ENCODE measurements around the gene FHOD3. TPM values are rescaled to one million over a fixed set of nuclear protein-coding genes. Genes with fewer than 3 reads are reported as not detected.

FHOD3 gene
- total and polyA plus RNA-seq, 11 donors = 109 to 532 (median 262) TPM

- intact Hi-C loops (cut with DNase I) = loop anchor here in 6 of 10 donors (5.0 to 10.0 kb wide), 4 partner anchors 49 to 464 kb away; partner anchors contain the start of gene FHOD3 (in 1 of the 6)
- TF ChIP-seq POLR2A (IDR thresholded peaks at IDR 0.05) = no peak
- TF ChIP-seq CTCF (IDR thresholded peaks at IDR 0.05) = no peak
- Histone ChIP-seq H3K27ac (no peak overlapping the region), H3K4me1 (peaks cover 0 to 14% (median under 1%) of the 10 kb centered on the region in 12 donors), H3K36me3 (peaks cover 0 to 29% (median 13%) of the 10 kb centered on the region in 9 donors), H3K9me3 (no peaks in the 10 kb centered on the region), H3K27me3 (no peaks in the 10 kb centered on the region), H3K4me3 (no peak overlapping the region)
- peak in 1 of 5 donors; percentile 33 for DNase-seq
- ATAC-seq = peak in 3 of 4 donors; percentile 20 to 40 (median 40)
- WGBS, 4 donors = 60 to 67% (median 64%) methylated on average over 9 to 10 of the region's 10 CpGs
These were observed 461.1 kb downstream of the FHOD3 start for GRCh38 chr18:36758623-36759022.

- peak in 1 of 4 donors; percentile 6 for ATAC-seq
- no peaks in the 10 kb centered on the region for H3K9me3 ChIP-seq
- H3K4me1 ChIP-seq = peaks cover 0 to 13% (median 0%) of the 10 kb centered on the region in 12 donors
- DNase-seq = no peak
- H3K4me3 ChIP-seq = no peak overlapping the region
- intact Hi-C loops (cut with DNase I) = loop anchor here in 6 of 10 donors (5.0 to 10.0 kb wide), 4 partner anchors 48 to 464 kb away; partner anchors contain the start of gene FHOD3 (in 1 of the 6)
- H3K27ac ChIP-seq = no peak overlapping the region
- peaks cover 0 to 35% (median 14%) of the 10 kb centered on the region in 9 donors for H3K36me3 ChIP-seq
- 38 to 46% (median 43%) methylated on average over 6 of the region's 6 CpGs for WGBS, 4 donors
- H3K27me3 ChIP-seq = no peaks in the 10 kb centered on the region
- TF ChIP-seq POLR2A (IDR thresholded peaks at IDR 0.05) (no peak), CTCF (IDR thresholded peaks at IDR 0.05) (no peak)
These were observed 461.8 kb downstream of the FHOD3 start for GRCh38 chr18:36759167-36759776.

- Histone ChIP-seq H3K27me3 (no peaks in the 10 kb centered on the region), H3K4me3 (no peak overlapping the region), H3K9me3 (no peaks in the 10 kb centered on the region), H3K4me1 (peaks cover 0 to 13% (median 0%) of the 10 kb centered on the region in 12 donors), H3K36me3 (peaks cover 0 to 36% (median 14%) of the 10 kb centered on the region in 9 donors), H3K27ac (no peak overlapping the region)
- no peak for ATAC-seq
- WGBS, 4 donors = 91 to 95% (median 94%) methylated on average over 24 to 29 of the region's 29 CpGs
- TF ChIP-seq CTCF (IDR thresholded peaks at IDR 0.05) = no peak
- no peak for TF ChIP-seq POLR2A (IDR thresholded peaks at IDR 0.05)
- DNase-seq = no peak
- intact Hi-C loops (cut with DNase I) = no loop called here
These were observed 463.1 kb downstream of the FHOD3 start for GRCh38 chr18:36760598-36760997.

- WGBS, 4 donors = 82 to 85% (median 84%) methylated on average over 12 of the region's 12 CpGs
- Histone ChIP-seq H3K4me3 (no peak overlapping the region), H3K9me3 (no peaks in the 10 kb centered on the region), H3K27ac (no peak overlapping the region), H3K36me3 (peaks cover 0 to 41% (median 14%) of the 10 kb centered on the region in 9 donors), H3K27me3 (no peaks in the 10 kb centered on the region), H3K4me1 (peaks cover 0 to 12% (median 0%) of the 10 kb centered on the region in 12 donors)
- DNase-seq (no peak), ATAC-seq (peak in 1 of 4 donors; percentile 5)
- TF ChIP-seq POLR2A (IDR thresholded peaks at IDR 0.05) (no peak), CTCF (IDR thresholded peaks at IDR 0.05) (no peak)
- intact Hi-C loops (cut with DNase I) = no loop called here
These were observed 463.7 kb downstream of the FHOD3 start for GRCh38 chr18:36761186-36761698.
